C4-2B (cell line): ENCODE results near the gene NEUROG1.

Source experiments
- H3K27ac ChIP-seq: fragments of 450-650 bp; 2 replicates; pipeline ENCODE4 v1.5.1; 2017
- CTCF ChIP-seq: fragments of 450-650 bp; conservative IDR thresholded peaks from 2 replicates; pipeline ENCODE4 v1.5.1; 2017; ENCODE audit warnings: mild to moderate bottlenecking
- ZFX ChIP-seq: fragments of 450-650 bp; IDR thresholded peaks from 2 replicates; pipeline ENCODE4 v1.6.1; 2017

The NEUROG1 gene

GRCh38 chr5:135568923-135569360 lies 33.2 kb upstream of the NEUROG1 start:
- TF ChIP-seq CTCF (no peak), ZFX (no peak)

GRCh38 chr5:135568246-135568645 lies 32.5 kb upstream of the NEUROG1 start:
- H3K27ac ChIP-seq = no peak overlapping the region
- TF ChIP-seq ZFX (no peak), CTCF (no peak)

More at GRCh38 chr5:135568923-135569360, 33.2 kb upstream of the NEUROG1 start:
- no peak overlapping the region for H3K27ac ChIP-seq

- TF ChIP-seq ZFX (no peak), CTCF (no peak)
These were observed 31.9 kb upstream of the NEUROG1 start for GRCh38 chr5:135567661-135568060.

GRCh38 chr5:135566422-135567400 lies 30.9 kb upstream of the NEUROG1 start:
- no peak overlapping the region for H3K27ac ChIP-seq
- peak; percentile 78 for TF ChIP-seq CTCF
- TF ChIP-seq ZFX = no peak

More at GRCh38 chr5:135567661-135568060, 31.9 kb upstream of the NEUROG1 start:
- no peak overlapping the region for H3K27ac ChIP-seq

- no peak overlapping the region for H3K27ac ChIP-seq
- TF ChIP-seq CTCF = peak; percentile 98
- TF ChIP-seq ZFX = no peak
These were observed 30.1 kb upstream of the NEUROG1 start for GRCh38 chr5:135565725-135566421.

GRCh38 chr5:135565266-135565665 lies 29.5 kb upstream of the NEUROG1 start:
- H3K27ac ChIP-seq = no peak overlapping the region
- TF ChIP-seq CTCF = no peak
- no peak for TF ChIP-seq ZFX

GRCh38 chr5:135564331-135564730 lies 28.6 kb upstream of the NEUROG1 start:
- H3K27ac ChIP-seq = no peak overlapping the region
- TF ChIP-seq CTCF (no peak), ZFX (no peak)
